Testis (tissue), 3 donors: ENCODE measurements around the gene PCDHGB5. TPM values are rescaled to one million over a fixed set of nuclear protein-coding genes. Genes with fewer than 3 reads are reported as not detected.
"Not testable (repeated sequence)": the region's sequence is repeated elsewhere in the genome, so short reads cannot be mapped to it uniquely, and the experiment has no call there.

Source experiments
- DNase-seq: peaks from one replicate; pipeline ENCODE4 v3.0.0-alpha.2; 2019
- H3K27ac ChIP-seq, 2 donors: fragments of 200-600 bp; sonication (generic); one replicate each; pipeline ENCODE4 v1.5.1; 2019
- H3K27me3 ChIP-seq: fragments of 200-600 bp; sonication (generic); one replicate; pipeline ENCODE4 v1.5.1; 2019
- H3K36me3 ChIP-seq: fragments of 200-600 bp; sonication (generic); one replicate; pipeline ENCODE4 v1.5.1; 2017; ENCODE audit warnings: low read depth; ENCODE audit errors: missing control alignments
- H3K4me1 ChIP-seq: fragments of 200-600 bp; sonication (generic); one replicate; pipeline ENCODE4 v1.5.1; 2019
- H3K4me3 ChIP-seq, 2 donors: fragments of 200-600 bp; sonication (generic); one replicate each; pipeline ENCODE4 v1.5.1; 2017 to 2019
- H3K9me3 ChIP-seq: fragments of 200-600 bp; sonication (generic); one replicate; pipeline ENCODE4 v1.5.1; 2017
- POLR2A ChIP-seq: fragments of 450-650 bp; IDR thresholded peaks from one replicate; pipeline ENCODE4 v1.6.1; 2017; ENCODE audit warnings: antibody characterized with exemption, mild to moderate bottlenecking, moderate library complexity
- WGBS, 2 donors: methylation state at CpG; one replicate each; pipeline ENCODE4 v1.1.5; 2018; 5-methylcytosine and 5-hydroxymethylcytosine counted together
- intact Hi-C: fragments of 100-400 bp; cut with DNase I; formaldehyde crosslinking; loops from one replicate; pipeline ENCODE4 v1.15.1; 2023; ENCODE audit warnings: low total_unique reads
- polyA plus RNA-seq: library from polyadenylated mRNA; stranded (reverse); fragments of 350-450 nt; fragmentation: Illumina TruSeq; extraction: RNeasy Lipid Tissue Mini Kit (QIAGEN cat#74804); gene quantifications from one replicate; pipeline ENCODE4 v1.2.3, GENCODE V29; 2014; ENCODE audit warnings: low read depth, low replicate concordance; ENCODE audit not compliant: insufficient read depth
- total RNA-seq, 2 donors: library from RNA; depleted of rRNA; stranded (reverse); fragments of >200 nt; gene quantifications; one replicate each; pipeline ENCODE4 v1.2.3, GENCODE V29; 2016
- TF ChIP-seq, protein P1 (sequence below), 3 experiments: fragments of 450-650 bp in 2 of 3; fragments of 200-600 bp in 1 of 3; sonication (generic) in 1 of 3; IDR thresholded peaks; one replicate each; pipeline ENCODE4 v1.5.1; 2016 to 2019; ENCODE audit warnings: antibody characterized with exemption in 3 of 3, mild to moderate bottlenecking in 2 of 3, moderate library complexity in 1 of 3

The PCDHGB5 gene
- total and polyA plus RNA-seq, 3 donors from 2014 or later: 4.5 to 36.4 (median 28.3) TPM

DNA sequence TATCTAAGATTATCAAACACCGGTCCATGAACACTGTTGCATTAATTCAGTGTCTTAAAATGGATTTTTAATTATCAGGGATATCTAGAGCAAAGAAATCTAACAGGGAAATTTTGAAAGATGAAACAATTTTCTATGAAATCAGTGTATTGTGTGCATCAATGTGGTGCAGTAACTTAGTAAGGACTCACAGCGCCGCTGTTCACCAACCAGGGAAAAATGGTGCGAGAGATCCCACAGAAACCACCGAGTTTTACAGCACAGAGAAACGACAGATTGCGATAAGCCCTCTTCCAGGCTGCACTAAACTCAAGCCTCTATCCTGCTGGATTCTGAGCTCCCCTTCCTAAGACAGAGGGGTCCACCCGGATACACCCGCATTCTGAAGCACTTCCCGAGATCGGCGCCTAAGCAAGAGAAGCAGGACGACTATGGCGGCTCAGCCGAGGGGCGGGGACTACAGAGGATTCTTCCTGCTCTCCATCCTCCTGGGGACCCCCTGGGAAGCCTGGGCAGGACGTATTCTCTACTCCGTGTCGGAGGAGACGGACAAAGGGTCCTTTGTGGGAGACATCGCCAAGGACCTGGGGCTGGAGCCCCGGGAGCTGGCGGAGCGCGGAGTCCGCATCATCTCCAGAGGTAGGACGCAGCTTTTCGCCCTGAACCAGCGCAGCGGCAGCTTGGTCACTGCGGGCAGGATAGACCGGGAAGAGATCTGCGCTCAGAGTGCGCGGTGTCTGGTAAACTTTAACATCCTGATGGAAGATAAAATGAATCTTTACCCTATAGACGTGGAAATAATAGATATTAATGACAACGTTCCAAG lies 15.1 kb upstream of the PCDHGB5 start, which contains the start of gene PCDHGA7:
PCDHGA7 (plus strand) TSS at position 274 of the 826 bp plus-strand sequence; CDS start at position 432, 158 bp downstream.
- intact Hi-C loops: no loop called here
- H3K36me3 ChIP-seq: no peaks in the 10 kb centered on the region
- H3K27ac ChIP-seq: no peak within 1 kb of the TSS
- H3K9me3 ChIP-seq: no peaks in the 10 kb centered on the region
- H3K4me1 ChIP-seq: no peaks in the 10 kb centered on the region
- TF ChIP-seq POLR2A: no peak
- TF ChIP-seq, protein P1, sequence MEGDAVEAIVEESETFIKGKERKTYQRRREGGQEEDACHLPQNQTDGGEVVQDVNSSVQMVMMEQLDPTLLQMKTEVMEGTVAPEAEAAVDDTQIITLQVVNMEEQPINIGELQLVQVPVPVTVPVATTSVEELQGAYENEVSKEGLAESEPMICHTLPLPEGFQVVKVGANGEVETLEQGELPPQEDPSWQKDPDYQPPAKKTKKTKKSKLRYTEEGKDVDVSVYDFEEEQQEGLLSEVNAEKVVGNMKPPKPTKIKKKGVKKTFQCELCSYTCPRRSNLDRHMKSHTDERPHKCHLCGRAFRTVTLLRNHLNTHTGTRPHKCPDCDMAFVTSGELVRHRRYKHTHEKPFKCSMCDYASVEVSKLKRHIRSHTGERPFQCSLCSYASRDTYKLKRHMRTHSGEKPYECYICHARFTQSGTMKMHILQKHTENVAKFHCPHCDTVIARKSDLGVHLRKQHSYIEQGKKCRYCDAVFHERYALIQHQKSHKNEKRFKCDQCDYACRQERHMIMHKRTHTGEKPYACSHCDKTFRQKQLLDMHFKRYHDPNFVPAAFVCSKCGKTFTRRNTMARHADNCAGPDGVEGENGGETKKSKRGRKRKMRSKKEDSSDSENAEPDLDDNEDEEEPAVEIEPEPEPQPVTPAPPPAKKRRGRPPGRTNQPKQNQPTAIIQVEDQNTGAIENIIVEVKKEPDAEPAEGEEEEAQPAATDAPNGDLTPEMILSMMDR (IDR thresholded peaks at IDR 0.05): peak in 1 of 3 experiments; percentile 19
- no peaks in the 10 kb centered on the region for H3K27me3 ChIP-seq
- WGBS, 2 donors: 9% methylated on average over 22 to 37 of the region's 37 CpGs
- peak within 1 kb of the TSS; percentile 16 to 48 for H3K4me3 ChIP-seq
- DNase-seq: no peak

DNA sequence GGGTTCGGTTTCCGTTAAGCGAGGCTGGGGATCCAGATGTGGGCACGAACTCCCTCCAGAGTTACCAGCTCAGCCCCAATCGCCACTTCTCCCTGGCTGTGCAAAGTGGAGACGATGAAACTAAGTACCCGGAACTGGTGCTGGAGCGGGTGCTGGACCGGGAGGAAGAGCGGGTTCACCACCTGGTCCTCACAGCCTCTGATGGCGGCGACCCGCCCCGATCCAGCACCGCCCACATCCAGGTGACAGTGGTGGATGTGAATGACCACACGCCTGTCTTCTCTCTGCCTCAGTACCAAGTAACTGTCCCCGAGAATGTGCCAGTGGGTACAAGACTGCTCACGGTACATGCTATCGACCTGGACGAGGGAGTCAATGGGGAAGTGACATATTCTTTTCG lies 14.4 kb upstream of the PCDHGB5 start:
- TF ChIP-seq POLR2A: no peak
- TF ChIP-seq, protein P1 (IDR thresholded peaks at IDR 0.05): no peak
- intact Hi-C loops: no loop called here
- DNase-seq: no peak
- Histone ChIP-seq H3K27me3 (no peaks in the 10 kb centered on the region), H3K27ac (no peak overlapping the region), H3K4me3 (peak overlapping the region in 1 of 2 donors; percentile 48), H3K9me3 (no peaks in the 10 kb centered on the region), H3K36me3 (no peaks in the 10 kb centered on the region), H3K4me1 (no peaks in the 10 kb centered on the region)
- 24 to 32% methylated on average over 20 to 21 of the region's 21 CpGs for WGBS, 2 donors

DNA sequence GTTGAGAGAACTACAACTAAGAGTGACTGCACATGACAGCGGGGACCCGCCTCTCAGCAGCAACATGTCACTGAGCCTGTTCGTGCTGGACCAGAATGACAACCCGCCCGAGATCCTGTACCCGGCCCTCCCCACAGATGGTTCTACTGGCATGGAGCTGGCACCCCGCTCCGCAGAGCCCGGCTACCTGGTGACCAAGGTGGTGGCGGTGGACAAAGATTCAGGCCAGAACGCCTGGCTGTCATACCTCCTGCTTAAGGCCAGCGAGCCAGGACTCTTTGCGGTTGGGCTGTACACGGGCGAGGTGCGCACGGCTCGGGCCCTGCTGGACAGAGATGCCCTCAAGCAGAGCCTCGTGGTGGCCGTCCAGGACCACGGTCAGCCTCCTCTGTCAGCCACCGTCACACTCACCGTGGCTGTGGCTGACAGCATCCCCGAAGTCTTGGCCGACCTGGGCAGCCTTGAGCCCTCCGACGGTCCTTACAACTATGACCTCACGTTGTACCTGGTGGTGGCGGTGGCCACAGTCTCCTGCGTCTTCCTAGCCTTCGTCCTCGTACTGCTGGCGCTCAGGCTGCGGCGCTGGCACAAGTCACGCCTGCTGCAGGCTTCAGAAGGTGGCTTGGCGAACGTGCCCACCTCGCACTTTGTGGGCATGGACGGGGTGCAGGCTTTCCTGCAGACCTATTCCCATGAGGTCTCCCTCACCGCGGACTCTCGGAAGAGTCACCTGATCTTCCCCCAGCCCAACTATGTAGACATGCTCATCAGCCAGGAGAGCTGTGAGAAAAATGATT lies 13.1 kb upstream of the PCDHGB5 start:
- no peaks in the 10 kb centered on the region for H3K4me1 ChIP-seq
- no peak for DNase-seq
- no peaks in the 10 kb centered on the region for H3K27me3 ChIP-seq
- TF ChIP-seq, protein P1 (IDR thresholded peaks at IDR 0.05): no peak
- no peak for TF ChIP-seq POLR2A
- no peaks in the 10 kb centered on the region for H3K36me3 ChIP-seq
- intact Hi-C loops: no loop called here
- WGBS, 2 donors: 32 to 38% methylated on average over 15 to 40 of the region's 43 CpGs
- no peak overlapping the region for H3K4me3 ChIP-seq
- no peak overlapping the region for H3K27ac ChIP-seq
- no peaks in the 10 kb centered on the region for H3K9me3 ChIP-seq

DNA sequence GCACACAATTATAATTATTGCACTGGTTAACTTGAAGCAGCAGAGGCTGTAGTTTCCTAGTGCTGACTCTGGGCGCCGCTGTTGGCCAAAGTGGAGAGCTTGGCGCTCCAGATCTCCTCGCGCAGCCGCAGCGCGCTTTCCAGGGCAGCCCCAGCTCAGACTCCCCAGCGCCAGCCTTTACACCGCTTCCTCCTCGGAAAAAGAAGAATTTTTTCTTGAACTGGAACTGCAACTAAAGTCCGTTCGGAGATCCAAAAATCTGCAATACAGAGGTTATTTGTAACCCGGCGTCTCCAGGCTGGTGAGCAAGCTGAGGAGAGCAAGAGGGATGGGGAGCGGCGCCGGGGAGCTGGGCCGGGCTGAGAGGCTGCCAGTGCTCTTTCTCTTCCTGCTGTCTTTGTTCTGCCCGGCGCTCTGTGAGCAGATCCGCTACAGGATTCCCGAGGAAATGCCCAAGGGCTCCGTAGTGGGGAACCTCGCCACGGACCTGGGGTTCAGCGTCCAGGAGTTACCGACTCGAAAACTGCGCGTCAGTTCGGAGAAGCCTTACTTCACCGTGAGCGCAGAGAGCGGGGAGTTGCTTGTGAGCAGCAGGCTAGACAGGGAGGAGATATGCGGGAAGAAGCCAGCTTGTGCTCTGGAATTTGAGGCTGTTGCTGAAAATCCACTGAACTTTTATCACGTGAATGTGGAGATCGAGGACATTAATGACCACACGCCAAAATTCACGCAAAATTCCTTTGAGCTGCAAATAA lies 10.0 kb upstream of the PCDHGB5 start, which contains the start of gene PCDHGB4:
PCDHGB4 (plus strand) TSS at position 142 of the 755 bp plus-strand sequence; CDS start at position 329, 187 bp downstream.
- H3K36me3 ChIP-seq, H3K9me3 ChIP-seq, H3K27ac ChIP-seq, intact Hi-C loops, H3K4me1 ChIP-seq, H3K27me3 ChIP-seq: not testable (repeated sequence)
- 9 to 16% methylated on average over 18 to 19 of the region's 40 CpGs for WGBS, 2 donors
- TF ChIP-seq, protein P1 (IDR thresholded peaks at IDR 0.05): peak in 2 of 3 experiments; percentile 53 to 59
- peak; percentile 63 for DNase-seq
- peak within 1 kb of the TSS in 1 of 2 donors; percentile 11 for H3K4me3 ChIP-seq
